Ramos (cell line): Measurements from ENCODE around the gene PRKG2.

Source experiments
- in situ Hi-C: fragments of 300-500 bp; cut with MboI; formaldehyde crosslinking; loops from one replicate; pipeline ENCODE4 v1.14.3; 2022; ENCODE audit warnings: low sequenced_read_pairs; ENCODE audit not compliant: unreplicated experiment

The PRKG2 gene

GRCh38 chr4:81052119-81053068 lies 162.6 kb downstream of the PRKG2 start:
- in situ Hi-C loops = loop anchor here (25.0 kb wide), 1 partner anchor 865 kb away; the partner anchor contains the start of gene PRDM8

- in situ Hi-C loops = loop anchor here (25.0 kb wide), 1 partner anchor 863 kb away; the partner anchor contains the start of gene PRDM8
Measured at GRCh38 chr4:81049907-81050306, 165.1 kb downstream of the PRKG2 start.

GRCh38 chr4:81049330-81049729 lies 165.7 kb downstream of the PRKG2 start:
- in situ Hi-C loops = no loop called here

GRCh38 chr4:81042578-81043365 lies 172.2 kb downstream of the PRKG2 start:
- in situ Hi-C loops = loop anchor here (5.0 kb wide), 1 partner anchor 680 kb away; no protein-coding TSS in a partner anchor

GRCh38 chr4:81040012-81040659 lies 174.9 kb downstream of the PRKG2 start:
- in situ Hi-C loops = loop anchor here (5.0 kb wide), 1 partner anchor 678 kb away; no protein-coding TSS in a partner anchor

- in situ Hi-C loops = loop anchor here (10.0 kb wide), 1 partner anchor 425 kb away; no protein-coding TSS in a partner anchor
Measured at GRCh38 chr4:81039351-81039972, 175.6 kb downstream of the PRKG2 start.

GRCh38 chr4:81038636-81039350 lies 176.2 kb downstream of the PRKG2 start:
- in situ Hi-C loops = loop anchor here (10.0 kb wide), 1 partner anchor 424 kb away; no protein-coding TSS in a partner anchor
